HFF-Myc (cell line): ENCODE data around the gene PALLD.
"Not testable (repeated sequence)": the region's sequence is repeated elsewhere in the genome, so short reads cannot be mapped to it uniquely, and the experiment has no call there.

Source experiments
- DNase-seq: peaks from one replicate; pipeline ENCODE4 v3.0.0-alpha.2; 2011; ENCODE audit warnings: low read depth; ENCODE audit errors: extremely low read depth
- H3K4me3 ChIP-seq: replicated peaks from 2 replicates; pipeline ENCODE4 v1.5.1; 2011; ENCODE audit warnings: low read depth, mild to moderate bottlenecking, control low read depth, low read length
- TF ChIP-seq, protein P1 (sequence below): IDR thresholded peaks from 2 replicates; pipeline ENCODE4 v1.5.1; 2012; ENCODE audit warnings: mild to moderate bottlenecking, low read depth, low read length, control low read depth; ENCODE audit errors: missing control alignments

Gene PALLD

DNA sequence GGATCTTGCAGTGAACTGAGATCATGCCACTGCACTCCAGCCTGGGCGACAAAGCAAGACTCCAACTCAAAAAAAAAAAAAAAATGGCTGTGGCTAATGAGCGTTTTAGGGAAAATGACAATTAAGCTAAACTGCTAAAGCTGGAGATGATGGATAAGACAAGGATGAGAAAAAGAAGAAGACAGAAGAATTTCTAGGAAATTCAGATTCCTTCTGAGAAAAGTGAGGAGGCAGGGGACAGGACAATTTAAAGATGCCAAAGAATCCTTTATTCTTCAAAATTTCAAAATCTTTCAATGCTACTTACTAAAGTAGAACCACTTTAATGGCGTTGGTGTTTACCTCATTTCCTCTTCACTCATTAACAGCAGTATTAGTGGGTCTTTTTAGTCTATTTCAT is 7.7 kb downstream of the PALLD start:
- no peak overlapping the region for H3K4me3 ChIP-seq
- TF ChIP-seq, protein P1, sequence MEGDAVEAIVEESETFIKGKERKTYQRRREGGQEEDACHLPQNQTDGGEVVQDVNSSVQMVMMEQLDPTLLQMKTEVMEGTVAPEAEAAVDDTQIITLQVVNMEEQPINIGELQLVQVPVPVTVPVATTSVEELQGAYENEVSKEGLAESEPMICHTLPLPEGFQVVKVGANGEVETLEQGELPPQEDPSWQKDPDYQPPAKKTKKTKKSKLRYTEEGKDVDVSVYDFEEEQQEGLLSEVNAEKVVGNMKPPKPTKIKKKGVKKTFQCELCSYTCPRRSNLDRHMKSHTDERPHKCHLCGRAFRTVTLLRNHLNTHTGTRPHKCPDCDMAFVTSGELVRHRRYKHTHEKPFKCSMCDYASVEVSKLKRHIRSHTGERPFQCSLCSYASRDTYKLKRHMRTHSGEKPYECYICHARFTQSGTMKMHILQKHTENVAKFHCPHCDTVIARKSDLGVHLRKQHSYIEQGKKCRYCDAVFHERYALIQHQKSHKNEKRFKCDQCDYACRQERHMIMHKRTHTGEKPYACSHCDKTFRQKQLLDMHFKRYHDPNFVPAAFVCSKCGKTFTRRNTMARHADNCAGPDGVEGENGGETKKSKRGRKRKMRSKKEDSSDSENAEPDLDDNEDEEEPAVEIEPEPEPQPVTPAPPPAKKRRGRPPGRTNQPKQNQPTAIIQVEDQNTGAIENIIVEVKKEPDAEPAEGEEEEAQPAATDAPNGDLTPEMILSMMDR, result no peak
- no peak for DNase-seq

DNA sequence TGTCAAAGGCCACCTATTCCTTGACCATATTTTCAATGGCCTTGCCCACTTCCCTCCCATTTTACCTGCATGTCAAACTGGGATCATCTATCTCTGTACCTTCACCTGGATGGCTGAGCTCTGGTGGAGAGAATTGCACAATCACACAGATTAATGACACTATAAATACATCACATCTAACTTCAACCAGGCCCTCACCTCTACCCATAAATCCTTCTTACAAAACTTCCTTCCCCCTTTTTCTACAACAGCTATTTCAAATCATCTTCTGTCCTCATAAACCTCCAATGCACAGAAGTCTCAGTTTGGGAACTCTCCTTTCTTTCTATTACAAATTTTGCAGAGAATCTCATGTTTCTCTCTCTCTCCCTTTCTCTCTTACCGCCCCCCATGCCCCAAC is 9.2 kb downstream of the PALLD start:
- no peak overlapping the region for H3K4me3 ChIP-seq
- TF ChIP-seq, protein P1, result no peak
- no peak for DNase-seq

DNA sequence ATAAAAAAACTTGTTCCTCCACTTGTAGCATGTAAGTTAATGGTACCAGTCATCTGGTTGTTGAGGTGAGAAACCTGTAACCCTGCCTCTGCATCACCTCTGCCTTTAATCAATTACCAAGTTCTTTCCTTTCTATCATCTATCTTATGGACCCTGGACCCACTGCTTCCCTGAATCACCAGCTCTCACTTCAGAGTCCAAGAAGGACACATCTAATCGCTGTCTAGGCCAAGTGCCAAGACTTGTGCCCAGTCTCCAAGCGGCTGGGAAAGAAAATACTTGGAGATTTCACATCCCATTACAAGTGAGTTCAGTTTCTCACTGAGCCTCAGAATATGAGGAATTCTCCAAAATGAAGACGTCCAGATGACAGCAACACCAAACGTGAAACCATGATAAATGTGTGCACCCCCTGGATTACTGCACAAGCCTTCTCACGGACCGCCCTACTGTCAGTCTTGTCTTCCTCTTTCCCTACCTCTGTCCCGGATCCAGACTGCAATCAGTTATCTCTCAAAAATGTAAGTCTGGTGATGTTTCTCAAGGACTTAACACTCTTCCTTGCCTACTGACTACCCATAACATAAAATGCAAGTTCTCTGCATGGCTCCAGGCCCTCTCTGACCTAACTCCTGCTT is 10.4 kb downstream of the PALLD start:
- no peak for DNase-seq
- TF ChIP-seq, protein P1, result no peak
- H3K4me3 ChIP-seq, result no peak overlapping the region

DNA sequence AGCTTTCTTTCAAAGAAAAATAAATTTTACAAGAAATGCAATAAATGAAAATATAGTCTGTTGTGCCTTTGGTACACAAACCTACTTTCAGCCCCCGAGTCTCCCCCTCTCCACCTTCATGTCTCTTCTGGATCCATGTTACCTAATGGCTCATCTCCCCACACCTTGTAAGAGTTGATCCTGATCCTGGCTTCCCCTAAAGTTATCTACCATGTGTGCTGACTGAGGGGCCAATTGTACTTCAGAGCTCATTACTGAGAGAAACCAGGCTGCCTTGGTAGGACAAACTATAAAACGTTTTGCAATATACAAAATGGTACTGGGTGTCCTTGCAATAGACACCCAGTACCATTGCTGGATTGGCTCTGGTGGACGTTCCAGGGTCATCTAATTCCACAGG is 11.8 kb downstream of the PALLD start:
- H3K4me3 ChIP-seq, result no peak overlapping the region
- TF ChIP-seq, protein P1, result no peak
- DNase-seq, result no peak

DNA sequence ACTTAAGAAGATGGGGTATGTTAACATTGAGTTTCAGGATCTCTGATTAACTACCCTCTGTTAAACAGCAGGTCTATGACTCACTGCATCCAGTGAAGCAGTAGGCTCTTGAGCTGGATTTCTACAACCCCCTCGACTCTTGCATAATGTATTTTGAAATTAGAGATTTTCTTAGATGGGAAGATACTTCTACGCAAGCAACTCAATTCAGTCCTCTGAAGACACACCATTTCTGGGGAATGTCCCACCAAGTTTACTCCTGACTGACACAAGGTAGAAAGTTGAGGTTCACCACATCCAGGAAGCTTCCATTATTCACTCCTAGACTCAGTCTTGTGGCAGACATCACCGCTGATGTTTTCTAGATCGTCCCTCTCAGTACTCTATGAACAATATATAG is 12.9 kb downstream of the PALLD start:
- no peak for DNase-seq
- H3K4me3 ChIP-seq, result no peak overlapping the region
- TF ChIP-seq, protein P1, result no peak

DNA sequence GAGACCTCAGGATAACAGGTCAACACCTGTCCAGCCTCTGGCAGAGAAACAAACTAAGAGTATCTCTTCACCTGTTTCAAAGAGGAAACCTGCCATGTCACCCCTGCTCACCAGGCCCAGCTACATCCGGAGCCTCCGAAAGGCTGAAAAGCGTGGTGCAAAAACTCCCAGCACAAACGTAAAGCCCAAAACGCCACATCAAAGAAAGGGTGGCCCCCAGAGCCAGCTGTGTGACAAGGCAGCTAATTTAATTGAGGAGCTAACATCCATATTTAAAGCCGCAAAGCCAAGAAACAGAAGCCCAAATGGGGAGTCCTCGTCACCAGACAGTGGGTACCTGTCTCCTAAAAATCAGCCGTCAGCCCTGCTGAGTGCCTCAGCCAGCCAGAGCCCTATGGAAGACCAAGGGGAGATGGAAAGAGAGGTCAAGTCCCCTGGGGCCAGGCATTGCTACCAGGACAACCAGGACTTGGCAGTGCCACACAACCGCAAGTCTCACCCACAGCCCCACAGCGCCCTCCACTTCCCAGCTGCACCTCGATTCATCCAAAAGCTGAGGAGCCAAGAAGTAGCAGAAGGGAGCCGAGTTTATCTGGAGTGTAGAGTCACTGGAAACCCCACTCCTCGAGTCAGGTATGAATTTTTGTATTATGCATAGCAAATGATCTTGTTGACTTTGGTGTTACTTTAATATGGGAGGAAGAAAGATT is 15.1 kb downstream of the PALLD start:
- TF ChIP-seq, protein P1, result no peak
- no peak for DNase-seq
- no peak overlapping the region for H3K4me3 ChIP-seq

DNA sequence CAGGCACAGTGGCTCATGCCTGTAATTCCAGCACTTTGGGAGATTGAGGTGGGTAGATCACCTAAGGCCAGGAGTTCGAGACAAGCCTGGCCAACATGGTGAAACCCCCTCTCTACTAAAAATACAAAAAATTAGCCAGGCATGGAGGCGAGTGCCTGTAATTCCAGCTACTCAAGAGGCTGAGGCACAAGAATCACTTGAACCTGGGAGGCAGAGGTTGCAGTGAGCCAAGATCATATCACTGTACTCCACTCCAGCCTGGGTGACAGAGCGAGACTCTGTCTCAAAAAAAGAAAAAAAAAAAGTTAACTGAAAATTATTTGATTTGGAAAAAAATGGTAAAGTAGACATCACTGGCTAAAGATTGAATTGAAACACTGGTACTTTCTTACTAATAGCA is 17.0 kb downstream of the PALLD start:
- H3K4me3 ChIP-seq, DNase-seq: not testable (repeated sequence)
